Mesendoderm (in vitro differentiated cells): ENCODE results near the gene KLF12.

Source experiments
- DNase-seq: peaks from one replicate; pipeline ENCODE4 v3.0.0; 2013
- H2AK5ac ChIP-seq: 2 replicates; pipeline ENCODE4 v1.6.1; 2013; ENCODE audit warnings: low read length, inconsistent platforms
- H2BK120ac ChIP-seq: 2 replicates; pipeline ENCODE4 v1.6.1; 2013; ENCODE audit warnings: low read depth, mild to moderate bottlenecking, low read length, moderate library complexity, mixed read lengths
- H2BK15ac ChIP-seq: replicated peaks from 2 replicates; pipeline ENCODE4 v1.6.1; 2013; ENCODE audit warnings: low read depth, mild to moderate bottlenecking, moderate library complexity
- H2BK5ac ChIP-seq: 2 replicates; pipeline ENCODE4 v1.6.1; 2013; ENCODE audit warnings: low read length, inconsistent platforms
- H3K18ac ChIP-seq: 2 replicates; pipeline ENCODE4 v1.6.1; 2013; ENCODE audit warnings: mild to moderate bottlenecking, low read length, mixed read lengths
- H3K23ac ChIP-seq: one replicate; pipeline ENCODE4 v1.6.1; 2013; ENCODE audit warnings: low read length
- H3K27ac ChIP-seq: 2 replicates; pipeline ENCODE4 v1.5.1; 2013; ENCODE audit warnings: low read depth, mild to moderate bottlenecking, inconsistent platforms, low read length, moderate library complexity
- H3K27me3 ChIP-seq: 2 replicates; pipeline ENCODE4 v1.6.1; 2013; ENCODE audit warnings: low read length, control low read depth, mild to moderate bottlenecking, inconsistent platforms; ENCODE audit not compliant: insufficient read depth, poor library complexity
- H3K36me3 ChIP-seq: 2 replicates; pipeline ENCODE4 v1.6.1; 2013; ENCODE audit warnings: low read length, inconsistent platforms; ENCODE audit not compliant: control insufficient read depth, insufficient read depth
- H3K4ac ChIP-seq: one replicate; pipeline ENCODE4 v1.6.1; 2013; ENCODE audit warnings: low read depth, mild to moderate bottlenecking, low read length, moderate library complexity
- H3K4me1 ChIP-seq: 2 replicates; pipeline ENCODE4 v1.6.1; 2013; ENCODE audit warnings: low read depth, low read length, inconsistent platforms; ENCODE audit not compliant: control insufficient read depth
- H3K4me2 ChIP-seq: 2 replicates; pipeline ENCODE4 v1.6.1; 2013; ENCODE audit warnings: low read length
- H3K4me3 ChIP-seq: 2 replicates; pipeline ENCODE4 v1.5.1; 2013; ENCODE audit warnings: mild to moderate bottlenecking, low read length
- H3K56ac ChIP-seq: one replicate; pipeline ENCODE4 v1.6.1; 2013; ENCODE audit warnings: low read length
- H3K79me1 ChIP-seq: 2 replicates; pipeline ENCODE4 v1.6.1; 2013; ENCODE audit warnings: low read length, inconsistent platforms
- H3K79me2 ChIP-seq: 2 replicates; pipeline ENCODE4 v1.6.1; 2013; ENCODE audit warnings: mild to moderate bottlenecking, low read length; ENCODE audit not compliant: control insufficient read depth, insufficient read depth
- H3K9ac ChIP-seq: 2 replicates; pipeline ENCODE4 v1.6.1; 2013; ENCODE audit warnings: low read length, inconsistent platforms
- H4K5ac ChIP-seq: one replicate; pipeline ENCODE4 v1.6.1; 2013; ENCODE audit warnings: low read length
- H4K8ac ChIP-seq: one replicate; pipeline ENCODE4 v1.6.1; 2013; ENCODE audit warnings: low read depth, mild to moderate bottlenecking, control low read depth, low read length, moderate library complexity
- WGBS: extraction: QIAGEN DNeasy Blood & Tissue Kit; methylation state at CpG from one replicate; pipeline ENCODE4 v1.1.7; 2013; ENCODE audit warnings: low lambda C conversion rate, missing lambda C conversion rate; ENCODE audit not compliant: insufficient coverage; ENCODE audit errors: extremely low coverage; 5-methylcytosine and 5-hydroxymethylcytosine counted together

KLF12 gene

DNA sequence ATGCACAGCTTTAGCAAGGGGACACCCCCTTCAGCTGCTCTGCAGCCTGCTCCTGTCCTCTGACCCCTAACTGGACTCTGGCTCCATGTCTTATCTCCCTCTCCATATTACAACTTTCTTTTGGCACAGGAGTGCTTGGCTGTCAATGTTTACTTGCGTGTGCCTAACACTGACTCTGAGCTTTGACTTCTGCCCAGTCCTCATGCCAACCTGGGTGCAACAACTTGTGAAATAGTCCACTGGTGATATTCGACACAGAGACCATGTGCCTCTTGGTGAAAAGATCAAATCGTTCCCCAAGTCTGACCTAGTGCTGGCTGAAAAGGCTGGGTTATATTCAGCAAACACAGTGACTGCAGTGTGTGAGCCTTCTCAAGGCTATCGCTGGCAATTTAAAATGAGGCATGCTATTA lies 34.1 kb upstream of the KLF12 start:
- no peak overlapping the region for H4K8ac ChIP-seq
- WGBS, result no CpG with 5 or more reads among the region's 4 CpGs

DNA sequence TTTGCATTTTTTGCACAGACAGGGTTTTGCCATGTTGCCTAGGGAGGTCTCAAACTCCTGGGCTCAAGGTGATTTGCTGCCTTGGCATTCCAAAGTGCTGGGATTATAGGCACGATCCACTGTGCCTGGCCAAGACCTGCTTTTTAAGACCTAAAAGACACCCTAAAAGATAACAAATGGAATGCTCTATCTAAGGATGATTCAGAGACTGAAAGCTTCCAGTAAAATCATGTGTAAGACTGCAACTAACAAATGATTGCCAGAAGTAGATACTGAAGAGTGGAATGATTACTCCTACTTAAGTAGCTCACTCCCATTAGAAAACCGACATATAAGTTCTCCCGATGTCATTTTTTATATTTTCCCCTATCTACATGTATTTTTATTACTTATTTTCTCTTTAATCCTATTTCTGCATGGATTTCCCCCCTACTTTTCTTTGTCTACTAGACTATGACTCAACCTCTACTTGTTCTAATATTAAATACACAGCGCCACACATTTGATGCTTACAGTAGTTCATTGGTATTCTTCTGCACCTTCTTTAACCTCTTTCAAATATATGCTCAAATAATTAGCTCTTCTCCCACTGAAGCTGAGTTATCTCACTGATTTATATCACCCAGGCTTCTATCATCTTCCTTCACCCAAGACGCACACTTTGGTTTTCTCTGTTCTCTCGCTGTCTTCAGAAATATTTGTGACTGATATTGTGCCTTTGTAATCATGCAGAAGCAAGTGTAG lies 32.2 kb upstream of the KLF12 start:
- no peak overlapping the region for H2BK15ac ChIP-seq
- no peak overlapping the region for H3K27ac ChIP-seq
- H2BK120ac ChIP-seq, result no peak overlapping the region
- DNase-seq, result no peak
- H3K79me1 ChIP-seq, result no peaks in the 10 kb centered on the region
- H3K4ac ChIP-seq, result no peak overlapping the region
- no peaks in the 10 kb centered on the region for H3K4me1 ChIP-seq
- H2BK5ac ChIP-seq, result no peak overlapping the region
- no CpG with 5 or more reads among the region's 6 CpGs for WGBS
- no peak overlapping the region for H3K56ac ChIP-seq
- H3K23ac ChIP-seq, result no peak overlapping the region
- no peak overlapping the region for H4K8ac ChIP-seq
- no peak overlapping the region for H2AK5ac ChIP-seq
- no peak overlapping the region for H3K9ac ChIP-seq
- H3K27me3 ChIP-seq, result no peaks in the 10 kb centered on the region
- H3K79me2 ChIP-seq, result no peaks in the 10 kb centered on the region
- no peak overlapping the region for H3K4me3 ChIP-seq
- H3K36me3 ChIP-seq, result no peaks in the 10 kb centered on the region
- H4K5ac ChIP-seq, result no peak overlapping the region
- no peak overlapping the region for H3K4me2 ChIP-seq
- H3K18ac ChIP-seq, result no peak overlapping the region

More for the DNA sequence above, 34.1 kb upstream of the KLF12 start:
- H3K4me1 ChIP-seq, result no peaks in the 10 kb centered on the region
- no peak overlapping the region for H4K5ac ChIP-seq
- H2BK15ac ChIP-seq, result no peak overlapping the region
- H2AK5ac ChIP-seq, result no peak overlapping the region
- H3K23ac ChIP-seq, result no peak overlapping the region
- H3K4me2 ChIP-seq, result no peak overlapping the region
- no peak overlapping the region for H3K18ac ChIP-seq
- no peaks in the 10 kb centered on the region for H3K27me3 ChIP-seq
- H2BK120ac ChIP-seq, result no peak overlapping the region
- H3K4me3 ChIP-seq, result no peak overlapping the region
- DNase-seq, result no peak
- H3K79me1 ChIP-seq, result no peaks in the 10 kb centered on the region
- no peak overlapping the region for H3K27ac ChIP-seq
- no peak overlapping the region for H3K9ac ChIP-seq
- H3K36me3 ChIP-seq, result no peaks in the 10 kb centered on the region
- H3K4ac ChIP-seq, result no peak overlapping the region
- H2BK5ac ChIP-seq, result no peak overlapping the region
- H3K56ac ChIP-seq, result no peak overlapping the region
- no peaks in the 10 kb centered on the region for H3K79me2 ChIP-seq

DNA sequence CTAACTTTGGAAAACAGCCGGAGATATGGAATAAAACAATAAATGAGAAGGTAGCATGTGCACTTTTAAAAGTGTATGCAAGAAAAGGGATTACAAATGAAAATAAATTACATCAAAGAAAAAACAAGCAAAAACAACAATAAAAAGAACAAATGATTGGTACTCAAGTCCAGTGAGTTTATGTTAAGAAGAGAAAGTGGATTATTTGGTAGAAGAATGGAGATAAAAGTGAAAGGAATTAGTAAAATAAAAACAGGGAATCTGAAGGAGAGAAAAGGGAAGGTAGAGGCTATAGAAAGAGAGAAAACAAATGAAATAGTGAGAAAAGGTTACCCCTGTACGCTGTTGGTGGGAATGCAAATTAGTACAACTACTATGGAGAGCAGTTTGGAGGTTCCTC lies 28.6 kb upstream of the KLF12 start:
- Histone ChIP-seq H3K56ac (no peak overlapping the region), H3K27me3 (no peaks in the 10 kb centered on the region), H3K4me1 (no peaks in the 10 kb centered on the region), H2AK5ac (no peak overlapping the region), H2BK120ac (no peak overlapping the region), H2BK15ac (no peak overlapping the region), H3K36me3 (no peaks in the 10 kb centered on the region), H3K4me2 (no peak overlapping the region), H3K18ac (no peak overlapping the region), H3K4ac (no peak overlapping the region), H3K79me1 (no peaks in the 10 kb centered on the region), H3K79me2 (no peaks in the 10 kb centered on the region), H4K8ac (no peak overlapping the region), H3K23ac (no peak overlapping the region), H3K27ac (no peak overlapping the region), H2BK5ac (no peak overlapping the region), H3K9ac (no peak overlapping the region), H4K5ac (no peak overlapping the region), H3K4me3 (no peak overlapping the region)
- no CpG with 5 or more reads among the region's 2 CpGs for WGBS
- no peak for DNase-seq

DNA sequence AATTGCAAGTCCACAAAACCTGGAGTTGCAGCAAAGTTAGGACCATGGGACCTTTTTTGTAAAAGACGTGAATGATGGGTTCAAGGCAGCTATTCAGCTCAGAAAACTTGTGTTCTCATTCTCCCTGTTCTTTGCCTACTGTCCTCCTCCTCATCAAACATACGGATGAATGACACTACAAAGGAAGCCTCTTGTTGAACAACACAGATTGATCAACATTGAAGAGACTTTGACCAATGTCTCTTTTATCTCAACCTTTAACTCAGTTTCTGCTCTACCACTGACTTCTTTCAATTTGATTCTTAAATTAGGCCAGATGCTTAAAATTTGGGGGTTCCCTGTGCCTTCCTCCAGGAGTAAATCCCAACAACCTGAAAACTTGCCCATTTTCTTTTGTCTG lies 27.9 kb upstream of the KLF12 start:
- no peak overlapping the region for H3K18ac ChIP-seq
- H2BK120ac ChIP-seq, result no peak overlapping the region
- no peak overlapping the region for H3K4me3 ChIP-seq
- no peaks in the 10 kb centered on the region for H3K79me2 ChIP-seq
- H4K8ac ChIP-seq, result no peak overlapping the region
- no peak overlapping the region for H2BK15ac ChIP-seq
- no peak overlapping the region for H2BK5ac ChIP-seq
- H3K27me3 ChIP-seq, result no peaks in the 10 kb centered on the region
- H3K36me3 ChIP-seq, result no peaks in the 10 kb centered on the region
- H3K9ac ChIP-seq, result no peak overlapping the region
- H3K4ac ChIP-seq, result no peak overlapping the region
- DNase-seq, result no peak
- H2AK5ac ChIP-seq, result no peak overlapping the region
- no peak overlapping the region for H3K23ac ChIP-seq
- H4K5ac ChIP-seq, result no peak overlapping the region
- no peak overlapping the region for H3K27ac ChIP-seq
- H3K56ac ChIP-seq, result no peak overlapping the region
- no CpG with 5 or more reads among the region's 2 CpGs for WGBS
- H3K4me2 ChIP-seq, result no peak overlapping the region
- H3K4me1 ChIP-seq, result no peaks in the 10 kb centered on the region
- H3K79me1 ChIP-seq, result no peaks in the 10 kb centered on the region

DNA sequence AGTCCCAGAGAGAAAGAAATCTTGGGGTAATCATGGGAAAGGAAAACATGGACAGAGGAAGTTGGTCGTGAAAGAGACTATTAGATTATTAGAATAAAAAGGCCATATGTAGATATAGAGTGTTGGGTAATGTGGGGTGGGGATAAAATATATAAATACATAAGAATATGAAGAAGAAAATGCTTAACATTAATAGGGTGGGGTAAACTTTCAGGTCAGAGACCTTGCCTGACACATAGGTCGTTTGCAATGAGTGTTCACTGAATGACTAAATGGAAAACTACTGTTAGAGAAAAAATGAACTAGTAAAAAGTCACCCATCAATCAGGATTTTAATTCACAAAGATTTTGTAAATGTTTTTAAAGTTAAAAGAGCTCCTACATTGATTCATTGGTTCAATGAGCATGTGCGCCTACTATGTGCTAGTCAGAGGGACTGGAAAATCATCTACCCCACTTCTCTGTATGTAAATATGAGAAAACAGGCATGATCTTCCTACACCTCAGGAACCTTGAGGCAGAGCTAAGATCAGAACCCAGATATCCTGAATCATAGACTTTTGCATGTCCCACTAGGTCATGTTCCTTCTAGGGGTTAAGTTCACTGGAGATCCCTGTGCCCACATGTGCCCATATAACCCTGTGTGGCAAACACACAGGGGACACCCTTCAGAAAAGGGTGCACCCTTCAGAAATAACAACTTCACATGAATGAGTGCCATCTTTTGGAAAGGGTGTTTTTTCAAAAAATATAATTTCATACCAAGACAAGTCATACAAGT lies 24.6 kb upstream of the KLF12 start:
- H2BK5ac ChIP-seq, result no peak overlapping the region
- no peak overlapping the region for H3K4me2 ChIP-seq
- H3K27me3 ChIP-seq, result no peaks in the 10 kb centered on the region
- H3K4me1 ChIP-seq, result no peaks in the 10 kb centered on the region
- H2BK120ac ChIP-seq, result no peak overlapping the region
- H3K79me2 ChIP-seq, result no peaks in the 10 kb centered on the region
- no peak overlapping the region for H3K4ac ChIP-seq
- H3K36me3 ChIP-seq, result no peaks in the 10 kb centered on the region
- no peak overlapping the region for H3K18ac ChIP-seq
- no peak overlapping the region for H2BK15ac ChIP-seq
- H3K56ac ChIP-seq, result no peak overlapping the region
- no peak overlapping the region for H2AK5ac ChIP-seq
- H3K23ac ChIP-seq, result no peak overlapping the region
- DNase-seq, result no peak
- no peak overlapping the region for H4K8ac ChIP-seq
- H3K4me3 ChIP-seq, result no peak overlapping the region
- no peaks in the 10 kb centered on the region for H3K79me1 ChIP-seq
- no peak overlapping the region for H4K5ac ChIP-seq
- WGBS, result no CpG with 5 or more reads among the region's 3 CpGs
- H3K27ac ChIP-seq, result no peak overlapping the region
- H3K9ac ChIP-seq, result no peak overlapping the region
